NCI-H2081 (cell line): ENCODE results near the gene DMBT1.
"Not testable (repeated sequence)": the region's sequence is repeated elsewhere in the genome, so short reads cannot be mapped to it uniquely, and the experiment has no call there.

Source experiments
- DNase-seq, 2 experiments: peaks; one replicate each; lab custom pipeline; 2025; lab: John Stamatoyannopoulos, UW

Gene DMBT1

GRCh38 chr10:122587098-122587760 lies 26.7 kb downstream of the DMBT1 start:
- no peak for DNase-seq

- DNase-seq, result no peak
Measured at GRCh38 chr10:122588381-122588780, 27.8 kb downstream of the DMBT1 start.

GRCh38 chr10:122590153-122590552 lies 29.6 kb downstream of the DMBT1 start:
- no peak for DNase-seq

- no peak for DNase-seq
Measured at GRCh38 chr10:122591736-122592135, 31.2 kb downstream of the DMBT1 start.

GRCh38 chr10:122592161-122592560 lies 31.6 kb downstream of the DMBT1 start:
- DNase-seq, result no peak

GRCh38 chr10:122617476-122618270 lies 57.1 kb downstream of the DMBT1 start:
- DNase-seq, result no peak

GRCh38 chr10:122618461-122619165 lies 58.1 kb downstream of the DMBT1 start:
- no peak for DNase-seq

- DNase-seq, result not testable (repeated sequence)
Measured at GRCh38 chr10:122620961-122621360, 60.4 kb downstream of the DMBT1 start.

- no peak for DNase-seq
Measured at GRCh38 chr10:122624546-122624945, 64.0 kb downstream of the DMBT1 start.

- DNase-seq, result no peak
Measured at GRCh38 chr10:122630526-122630925, 70.0 kb downstream of the DMBT1 start.

GRCh38 chr10:122632031-122632430 lies 71.5 kb downstream of the DMBT1 start:
- DNase-seq, result no peak

- DNase-seq, result no peak
Measured at GRCh38 chr10:122632576-122632975, 72.0 kb downstream of the DMBT1 start.

GRCh38 chr10:122636953-122637352 lies 76.4 kb downstream of the DMBT1 start:
- DNase-seq, result no peak

- no peak for DNase-seq
Measured at GRCh38 chr10:122637376-122637775, 76.8 kb downstream of the DMBT1 start.

GRCh38 chr10:122638106-122638505 lies 77.6 kb downstream of the DMBT1 start:
- DNase-seq, result no peak

- no peak for DNase-seq
Measured at GRCh38 chr10:122639801-122640200, 79.2 kb downstream of the DMBT1 start.

GRCh38 chr10:122640921-122641320 lies 80.4 kb downstream of the DMBT1 start:
- no peak for DNase-seq

GRCh38 chr10:122642726-122643605 lies 82.4 kb downstream of the DMBT1 start:
- no peak for DNase-seq

GRCh38 chr10:122643931-122644534 lies 83.5 kb downstream of the DMBT1 start:
- no peak for DNase-seq

- DNase-seq, result no peak
Measured at GRCh38 chr10:122646511-122647382, 86.2 kb downstream of the DMBT1 start.
